IMR-90 (cell line): Measurements from ENCODE around the gene NUAK1. TPM values are rescaled to one million over a fixed set of nuclear protein-coding genes. Genes with fewer than 3 reads are reported as not detected.

Experiments used
- ATAC-seq: fragments of 200-7000 bp; cut with Tn5 transposase; 2 replicates; pipeline ENCODE4 v1.9.1; 2020; ENCODE audit warnings: low read depth, mild to moderate bottlenecking, moderate library complexity
- BruUV-seq: library from RNA; stranded (reverse); fragments of 400-500 nt; replicated peaks from 2 replicates; lab custom pipeline; 2021; lab: Mats Ljungman, UMichigan
- CTCF ChIA-PET: fragments of 300-600 bp; formaldehyde crosslinking; extraction: SDS; loops from one replicate; lab custom pipeline; 2021; ENCODE audit warnings: antibody characterized with exemption; lab: Yijun Ruan, JAX
- POLR2A ChIA-PET: fragments of 300-600 bp; sonication (Branson Sonifier 250); formaldehyde crosslinking; loops from one replicate; lab custom pipeline; 2022; ENCODE audit warnings: antibody characterized with exemption; ENCODE audit not compliant: unreplicated experiment; lab: Charles Lee
- DNase-seq: peaks from one replicate; pipeline ENCODE4 v3.0.0; 2013
- H2AFZ ChIP-seq: replicated peaks from 2 replicates; pipeline ENCODE3; 2013; ENCODE audit warnings: low read length, mild to moderate bottlenecking; ENCODE audit not compliant: poor library complexity
- H2AK5ac ChIP-seq: 2 replicates; pipeline ENCODE4 v1.6.1; 2013; ENCODE audit warnings: low read depth, low read length, inconsistent platforms
- H2AK9ac ChIP-seq: replicated peaks from 2 replicates; pipeline ENCODE3; 2013; ENCODE audit warnings: mild to moderate bottlenecking, low read depth, low read length, moderate library complexity; ENCODE audit not compliant: poor library complexity
- H2BK120ac ChIP-seq: 2 replicates; pipeline ENCODE4 v1.6.1; 2013; ENCODE audit warnings: low read depth, low read length, inconsistent platforms
- H2BK15ac ChIP-seq: 3 replicates; pipeline ENCODE4 v1.6.1; 2013; ENCODE audit warnings: low read depth, low read length, inconsistent platforms
- H2BK20ac ChIP-seq: 2 replicates; pipeline ENCODE4 v1.6.1; 2013; ENCODE audit warnings: low read depth, mild to moderate bottlenecking, inconsistent platforms, low read length, moderate library complexity
- H2BK5ac ChIP-seq: 2 replicates; pipeline ENCODE4 v1.6.1; 2013; ENCODE audit warnings: mild to moderate bottlenecking, low read depth, low read length, inconsistent platforms; ENCODE audit not compliant: poor library complexity, severe bottlenecking
- H3K14ac ChIP-seq: replicated peaks from 2 replicates; pipeline ENCODE4 v1.6.1; 2013; ENCODE audit warnings: low read depth, low read length, inconsistent platforms
- H3K18ac ChIP-seq: 2 replicates; pipeline ENCODE4 v1.6.1; 2013; ENCODE audit warnings: low read depth, low read length, control low read depth
- H3K23ac ChIP-seq: 2 replicates; pipeline ENCODE4 v1.6.1; 2013; ENCODE audit warnings: low read depth, low read length, inconsistent platforms
- H3K27ac ChIP-seq: 2 replicates; pipeline ENCODE4 v1.5.1; 2013; ENCODE audit warnings: mild to moderate bottlenecking, control low read depth, low read length; ENCODE audit not compliant: insufficient read depth
- H3K27me3 ChIP-seq: 2 replicates; pipeline ENCODE4 v1.6.1; 2013; ENCODE audit warnings: low read length; ENCODE audit not compliant: control insufficient read depth, insufficient read depth
- H3K36me3 ChIP-seq: 2 replicates; pipeline ENCODE4 v1.6.1; 2013; ENCODE audit warnings: low read length, mixed read lengths; ENCODE audit not compliant: control insufficient read depth, insufficient read depth
- H3K4ac ChIP-seq: 2 replicates; pipeline ENCODE4 v1.6.1; 2013; ENCODE audit warnings: low read depth, low read length, inconsistent platforms
- H3K4me1 ChIP-seq: 2 replicates; pipeline ENCODE4 v1.6.1; 2013; ENCODE audit warnings: low read length, mixed read lengths; ENCODE audit not compliant: control insufficient read depth, insufficient read depth
- H3K4me2 ChIP-seq: 2 replicates; pipeline ENCODE4 v1.6.1; 2013; ENCODE audit warnings: low read depth, mild to moderate bottlenecking, control low read depth, low read length, moderate library complexity
- H3K4me3 ChIP-seq: 2 replicates; pipeline ENCODE4 v1.5.1; 2013; ENCODE audit warnings: low read depth, mild to moderate bottlenecking, control low read depth, low read length, moderate library complexity; ENCODE audit not compliant: insufficient read depth
- H3K56ac ChIP-seq: 2 replicates; pipeline ENCODE4 v1.6.1; 2013; ENCODE audit warnings: low read length, inconsistent platforms; ENCODE audit not compliant: insufficient read depth; ENCODE audit errors: extremely low read depth
- H3K79me1 ChIP-seq, 2 experiments: 2 replicates each; pipeline ENCODE4 v1.6.1; 2013; ENCODE audit warnings: low read length in 2 of 2, inconsistent platforms in 1 of 2, low read depth in 1 of 2
- H3K9ac ChIP-seq: 2 replicates; pipeline ENCODE4 v1.6.1; 2013; ENCODE audit warnings: low read depth, low read length, control low read depth
- H3K9me1 ChIP-seq: 2 replicates; pipeline ENCODE4 v1.6.1; 2013; ENCODE audit warnings: low read length, inconsistent platforms; ENCODE audit not compliant: insufficient read depth
- H3K9me3 ChIP-seq: 2 replicates; pipeline ENCODE4 v1.6.1; 2013; ENCODE audit warnings: low read length; ENCODE audit not compliant: control insufficient read depth, insufficient read depth
- H4K20me1 ChIP-seq: 2 replicates; pipeline ENCODE4 v1.6.1; 2013; ENCODE audit warnings: low read length, inconsistent platforms; ENCODE audit not compliant: insufficient read depth
- H4K5ac ChIP-seq: 2 replicates; pipeline ENCODE4 v1.6.1; 2013; ENCODE audit warnings: mild to moderate bottlenecking, low read depth, low read length, control low read depth
- H4K8ac ChIP-seq, 2 experiments: 2 replicates each; pipeline ENCODE4 v1.6.1; 2013; ENCODE audit warnings: low read depth in 2 of 2, low read length in 2 of 2, control low read depth in 1 of 2, inconsistent platforms in 1 of 2
- H4K91ac ChIP-seq: 2 replicates; pipeline ENCODE4 v1.6.1; 2013; ENCODE audit warnings: low read depth, low read length, inconsistent platforms; ENCODE audit not compliant: insufficient read depth
- BHLHE40 ChIP-seq: fragments of 150-350 bp; IDR thresholded peaks from 2 replicates; pipeline ENCODE4 v1.6.1; 2016; ENCODE audit warnings: mild to moderate bottlenecking, low read depth, low read length
- CHD1 ChIP-seq: IDR thresholded peaks from 2 replicates; pipeline ENCODE4 v1.6.1; 2012; ENCODE audit warnings: low read depth, low read length, improper control_type of control experiment
- ELK1 ChIP-seq: fragments of 150-350 bp; IDR thresholded peaks from 2 replicates; pipeline ENCODE4 v1.6.1; 2016; ENCODE audit warnings: low read depth, mild to moderate bottlenecking, low read length, moderate library complexity, borderline replicate concordance
- FOS ChIP-seq: fragments of 150-350 bp; IDR thresholded peaks from 2 replicates; pipeline ENCODE4 v1.6.1; 2016; ENCODE audit warnings: low read depth, low read length
- MAFK ChIP-seq: IDR thresholded peaks from 2 replicates; pipeline ENCODE4 v1.6.1; 2012; ENCODE audit warnings: low read depth, low read length, improper control_type of control experiment
- MAZ ChIP-seq: IDR thresholded peaks from 2 replicates; pipeline ENCODE4 v1.6.1; 2012; ENCODE audit warnings: low read depth, mild to moderate bottlenecking, low read length, improper control_type of control experiment, moderate library complexity, borderline replicate concordance
- MXI1 ChIP-seq: IDR thresholded peaks from 2 replicates; pipeline ENCODE4 v1.6.1; 2012; ENCODE audit warnings: low read depth, mild to moderate bottlenecking, low read length, moderate library complexity, borderline replicate concordance
- NFE2L2 ChIP-seq: fragments of 150-350 bp; IDR thresholded peaks from 2 replicates; pipeline ENCODE4 v1.6.1; 2016; ENCODE audit warnings: low read depth, mild to moderate bottlenecking, low read length
- POLR2A ChIP-seq: IDR thresholded peaks from 2 replicates; pipeline ENCODE4 v1.6.1; 2012; ENCODE audit warnings: mild to moderate bottlenecking, low read depth, low read length
- RAD21 ChIP-seq: IDR thresholded peaks from 2 replicates; pipeline ENCODE4 v1.6.1; 2012; ENCODE audit warnings: low read length, improper control_type of control experiment
- RCOR1 ChIP-seq: IDR thresholded peaks from 2 replicates; pipeline ENCODE4 v1.6.1; 2012; ENCODE audit warnings: mild to moderate bottlenecking, low read length, improper control_type of control experiment; ENCODE audit not compliant: insufficient replicate concordance
- SMC3 ChIP-seq: fragments of 150-350 bp; IDR thresholded peaks from 2 replicates; pipeline ENCODE4 v1.6.1; 2016; ENCODE audit warnings: low read depth, mild to moderate bottlenecking, antibody characterized with exemption, low read length, moderate library complexity
- USF2 ChIP-seq: fragments of 150-350 bp; IDR thresholded peaks from 2 replicates; pipeline ENCODE4 v1.6.1; 2017; ENCODE audit warnings: mild to moderate bottlenecking, antibody characterized with exemption, low read length, low read depth
- WGBS, 2 experiments: methylation state at CpG; one replicate each; pipeline versions ENCODE4 v1.1.5 to v1.1.7; 2013; ENCODE audit warnings: missing lambda C conversion rate in 2 of 2; ENCODE audit not compliant: insufficient read length in 1 of 2; ENCODE audit errors: extremely low coverage in 2 of 2; 5-methylcytosine and 5-hydroxymethylcytosine counted together
- dilution Hi-C: fragments of 300-500 bp; cut with HindIII; formaldehyde crosslinking; loops from one replicate; pipeline ENCODE4 v1.14.3; 2018; ENCODE audit warnings: low sequenced_read_pairs; ENCODE audit not compliant: unreplicated experiment
- in situ Hi-C: fragments of 300-500 bp; cut with MboI; formaldehyde crosslinking; loops from 3 replicates; pipeline ENCODE4 v1.14.3; 2019; ENCODE audit warnings: low sequenced_read_pairs, inconsistent platforms, mixed read lengths
- intact Hi-C: fragments of 100-400 bp; cut with micrococcal nuclease; formaldehyde crosslinking; loops from 2 replicates; pipeline ENCODE4 v1.10.0; 2022
- polyA plus RNA-seq, 3 experiments: library from polyadenylated mRNA; depleted of rRNA; stranded (reverse); fragments of >200 nt; gene quantifications; 2 replicates each; pipeline ENCODE4 v1.2.3, GENCODE V29; 2012; ENCODE audit warnings: low replicate concordance in 1 of 3
- total RNA-seq: library from RNA; depleted of rRNA; stranded (reverse); fragments of >200 nt; gene quantifications from 2 replicates; pipeline ENCODE4 v1.2.3, GENCODE V29; 2012
- TF ChIP-seq, protein P1 (sequence below): conservative IDR thresholded peaks from 2 replicates; pipeline ENCODE4 v1.5.1; 2012; ENCODE audit warnings: mild to moderate bottlenecking, low read depth, low read length, improper control_type of control experiment

The NUAK1 gene
- total and polyA plus RNA-seq, 2 of the 4 experiments (the other 2 are of a cell fraction) = 4.8 to 8.8 TPM

GRCh38 chr12:106122004-106122403 lies 16.8 kb downstream of the NUAK1 start:
- Histone ChIP-seq H2BK5ac (no peak overlapping the region), H3K4ac (peak overlapping the region; percentile 24; the same call in 1 of the 2 replicates), H3K4me3 (no peak overlapping the region), H3K27ac (no peak overlapping the region), H3K36me3 (no peaks in the 10 kb centered on the region), H4K91ac (no peak overlapping the region), H2BK120ac (no peak overlapping the region), H4K5ac (no peak overlapping the region), H3K56ac (no peak overlapping the region), H3K79me1 (peaks cover 51 to 85% of the 10 kb centered on the region in 2 experiments), H2BK15ac (no peak overlapping the region), H2AFZ (no peak overlapping the region), H3K4me1 (peaks cover 12% of the 10 kb centered on the region), H2AK9ac (no peak overlapping the region), H3K9me1 (peaks cover 16% of the 10 kb centered on the region), H3K27me3 (no peaks in the 10 kb centered on the region), H3K9ac (no peak overlapping the region), H2BK20ac (no peak overlapping the region), H3K18ac (no peak overlapping the region), H4K8ac (no peak overlapping the region), H3K23ac (no peak overlapping the region), H3K14ac (0 out of 2 replicates have a peak overlapping the region, but pooled peaks have one; percentile 45), H3K4me2 (no peak overlapping the region), H4K20me1 (peaks cover 19% of the 10 kb centered on the region), H3K9me3 (no peaks in the 10 kb centered on the region), H2AK5ac (0 out of 2 replicates have a peak overlapping the region, but pooled peaks have one; percentile 50)
- ChIA-PET POLR2A (no interaction called here), CTCF (no interaction called here)
- dilution Hi-C loops = no loop called here
- DNase-seq = no peak
- no CpG with 5 or more reads among the region's 3 CpGs for WGBS, 2 experiments
- intact Hi-C loops = no loop called here
- TF ChIP-seq RCOR1 (no peak), ELK1 (no peak), USF2 (no peak), FOS (no peak), MXI1 (no peak), SMC3 (no peak), BHLHE40 (no peak), POLR2A (no peak), CHD1 (no peak), MAFK (no peak), NFE2L2 (no peak), MAZ (no peak), RAD21 (no peak)
- TF ChIP-seq, protein P1, sequence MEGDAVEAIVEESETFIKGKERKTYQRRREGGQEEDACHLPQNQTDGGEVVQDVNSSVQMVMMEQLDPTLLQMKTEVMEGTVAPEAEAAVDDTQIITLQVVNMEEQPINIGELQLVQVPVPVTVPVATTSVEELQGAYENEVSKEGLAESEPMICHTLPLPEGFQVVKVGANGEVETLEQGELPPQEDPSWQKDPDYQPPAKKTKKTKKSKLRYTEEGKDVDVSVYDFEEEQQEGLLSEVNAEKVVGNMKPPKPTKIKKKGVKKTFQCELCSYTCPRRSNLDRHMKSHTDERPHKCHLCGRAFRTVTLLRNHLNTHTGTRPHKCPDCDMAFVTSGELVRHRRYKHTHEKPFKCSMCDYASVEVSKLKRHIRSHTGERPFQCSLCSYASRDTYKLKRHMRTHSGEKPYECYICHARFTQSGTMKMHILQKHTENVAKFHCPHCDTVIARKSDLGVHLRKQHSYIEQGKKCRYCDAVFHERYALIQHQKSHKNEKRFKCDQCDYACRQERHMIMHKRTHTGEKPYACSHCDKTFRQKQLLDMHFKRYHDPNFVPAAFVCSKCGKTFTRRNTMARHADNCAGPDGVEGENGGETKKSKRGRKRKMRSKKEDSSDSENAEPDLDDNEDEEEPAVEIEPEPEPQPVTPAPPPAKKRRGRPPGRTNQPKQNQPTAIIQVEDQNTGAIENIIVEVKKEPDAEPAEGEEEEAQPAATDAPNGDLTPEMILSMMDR = no peak
- no peak for ATAC-seq
- in situ Hi-C loops = no loop called here
- BruUV-seq = no TSS peak
